Esophagus squamous epithelium (tissue), 4 donors: ENCODE measurements around the gene NRXN2.

Experiments
- CTCF ChIP-seq, 6 experiments: fragments of 450-650 bp in 4 of 6; fragments of 200-600 bp in 2 of 6; sonication (generic) in 2 of 6; IDR thresholded peaks; one replicate each; pipeline ENCODE4 v1.5.1; 2016 to 2019; ENCODE audit warnings: antibody characterized with exemption in 6 of 6, mild to moderate bottlenecking in 4 of 6, moderate library complexity in 4 of 6
- POLR2A ChIP-seq, 4 donors: fragments of 450-650 bp; IDR thresholded peaks; one replicate each; pipeline ENCODE4 v1.6.1; 2017; ENCODE audit warnings: antibody characterized with exemption in 4 of 4, mild to moderate bottlenecking in 4 of 4, moderate library complexity in 3 of 4

- TF ChIP-seq CTCF (IDR thresholded peaks at IDR 0.05) (no peak), POLR2A (IDR thresholded peaks at IDR 0.05) (no peak)
These were observed 57.6 kb downstream of the NRXN2 start for GRCh38 chr11:64665411-64665821.
